ENCODE data around the gene NOSTRIN.

Gene NOSTRIN

GRCh38 chr2:168835969-168836368 is 33.5 kb downstream of the NOSTRIN start:
- DNase-seq (ENCODE audit: insufficient read length, low spot score) (no peak), FAIRE-seq (no peak)
- no peak for TF ChIP-seq CTCF (IDR thresholded peaks at IDR 0.05; ENCODE audit: insufficient read depth, missing control alignments)

GRCh38 chr2:168841445-168841844 is 39.0 kb downstream of the NOSTRIN start:
- no peak for TF ChIP-seq CTCF (IDR thresholded peaks at IDR 0.05; ENCODE audit: insufficient read depth, missing control alignments)
- FAIRE-seq (no peak), DNase-seq (ENCODE audit: insufficient read length, low spot score) (no peak)

GRCh38 chr2:168843253-168843652 is 40.8 kb downstream of the NOSTRIN start:
- DNase-seq (ENCODE audit: insufficient read length, low spot score) (no peak), FAIRE-seq (no peak)
- no peak for TF ChIP-seq CTCF (IDR thresholded peaks at IDR 0.05; ENCODE audit: insufficient read depth, missing control alignments)

- no peak for DNase-seq (ENCODE audit: insufficient read length, low spot score)
- TF ChIP-seq CTCF (IDR thresholded peaks at IDR 0.05; ENCODE audit: insufficient read depth, missing control alignments), result no peak
- FAIRE-seq, result no peak
These were observed 45.8 kb downstream of the NOSTRIN start for GRCh38 chr2:168848225-168848624.

- FAIRE-seq, result no peak
- DNase-seq (ENCODE audit: insufficient read length, low spot score), result no peak
- TF ChIP-seq CTCF (IDR thresholded peaks at IDR 0.05; ENCODE audit: insufficient read depth, missing control alignments), result peak; percentile 27
These were observed 47.2 kb downstream of the NOSTRIN start for GRCh38 chr2:168849610-168850009.

- TF ChIP-seq CTCF (IDR thresholded peaks at IDR 0.05; ENCODE audit: insufficient read depth, missing control alignments), result no peak
- DNase-seq (ENCODE audit: insufficient read length, low spot score), result no peak
- no peak for FAIRE-seq
These were observed 48.4 kb downstream of the NOSTRIN start for GRCh38 chr2:168850846-168851245.

- no peak for TF ChIP-seq CTCF (IDR thresholded peaks at IDR 0.05; ENCODE audit: insufficient read depth, missing control alignments)
- DNase-seq (ENCODE audit: insufficient read length, low spot score) (no peak), FAIRE-seq (no peak)
These were observed 49.4 kb downstream of the NOSTRIN start for GRCh38 chr2:168851674-168852320.

Data from D721Med (cell line).